CD4-positive, alpha-beta T cell treated with Interleukin-4 for 1 hour (primary cell): ENCODE results near the gene DZANK1.
"Not testable (repeated sequence)": the region's sequence is repeated elsewhere in the genome, so short reads cannot be mapped to it uniquely, and the experiment has no call there.

ENCODE experiments used
- DNase-seq, 2 donors: peaks; one replicate each; pipeline ENCODE4 v3.0.0-alpha.2; 2020 to 2022

DZANK1 gene

GRCh38 chr20:18375551-18375950 is 91.3 kb downstream of the DZANK1 start:
- DNase-seq: not testable (repeated sequence)

GRCh38 chr20:18372296-18372695 is 94.5 kb downstream of the DZANK1 start:
- no peak for DNase-seq

DNA sequence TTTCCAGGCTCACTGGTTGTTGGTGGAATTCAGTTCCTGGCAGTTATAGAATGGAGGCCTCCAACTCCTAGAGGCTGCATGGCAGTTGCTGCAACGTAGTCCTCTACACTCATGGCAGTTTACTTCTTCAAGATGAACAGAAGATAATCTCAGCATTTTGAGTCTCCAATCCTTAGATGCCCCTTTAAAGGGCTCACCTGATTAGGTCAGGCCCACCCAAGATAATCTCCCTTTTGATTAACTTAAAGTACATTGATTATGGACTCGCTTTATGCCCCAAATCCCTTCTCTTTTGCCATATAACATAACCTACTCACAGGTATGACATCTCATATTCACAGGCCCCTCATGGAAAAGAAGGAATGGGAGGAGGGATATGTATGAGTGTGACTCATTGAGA is 102.1 kb downstream of the DZANK1 start:
- DNase-seq: no peak

DNA sequence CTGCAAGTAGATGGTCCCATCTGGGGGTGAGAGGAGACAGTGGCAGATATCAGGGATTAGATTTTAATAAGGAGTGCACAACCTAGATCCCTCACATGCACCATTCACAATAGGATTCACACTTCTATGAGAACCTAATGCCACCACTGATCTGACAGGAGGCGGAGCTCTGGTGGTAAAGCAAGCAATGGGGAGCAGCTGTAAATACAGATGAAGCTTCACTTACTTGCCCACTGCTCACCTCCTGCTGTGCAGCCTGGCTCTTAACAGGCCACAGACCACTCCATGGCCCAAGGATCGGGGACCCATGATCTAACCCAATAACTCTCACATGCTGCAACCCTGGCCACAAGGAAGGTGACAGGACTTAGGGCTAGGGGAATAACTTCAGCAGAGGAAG is 103.1 kb downstream of the DZANK1 start:
- no peak for DNase-seq

GRCh38 chr20:18362916-18363315 is 103.9 kb downstream of the DZANK1 start:
- no peak for DNase-seq

DNA sequence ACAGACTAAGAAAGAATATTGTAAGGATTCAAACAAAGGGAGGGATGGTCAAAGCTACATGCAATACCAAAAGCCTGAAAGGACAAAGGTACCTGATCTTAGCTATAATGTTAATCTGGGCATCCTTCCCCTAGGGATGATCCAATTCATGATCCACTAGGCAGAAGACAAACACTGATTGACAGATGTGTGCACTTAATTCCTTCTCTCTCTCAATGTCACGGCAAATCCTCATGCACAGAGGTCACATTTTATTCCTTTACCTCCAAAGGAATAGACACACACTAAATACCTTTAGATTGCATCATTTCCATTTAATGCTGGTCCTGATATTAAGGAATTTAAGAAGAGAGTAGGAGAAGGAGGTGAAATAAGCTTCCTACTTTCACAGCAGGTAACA is 105.2 kb downstream of the DZANK1 start:
- DNase-seq: no peak

GRCh38 chr20:18360635-18361034 is 106.2 kb downstream of the DZANK1 start:
- DNase-seq: no peak

GRCh38 chr20:18359854-18360253 is 107.0 kb downstream of the DZANK1 start:
- DNase-seq: no peak

DNA sequence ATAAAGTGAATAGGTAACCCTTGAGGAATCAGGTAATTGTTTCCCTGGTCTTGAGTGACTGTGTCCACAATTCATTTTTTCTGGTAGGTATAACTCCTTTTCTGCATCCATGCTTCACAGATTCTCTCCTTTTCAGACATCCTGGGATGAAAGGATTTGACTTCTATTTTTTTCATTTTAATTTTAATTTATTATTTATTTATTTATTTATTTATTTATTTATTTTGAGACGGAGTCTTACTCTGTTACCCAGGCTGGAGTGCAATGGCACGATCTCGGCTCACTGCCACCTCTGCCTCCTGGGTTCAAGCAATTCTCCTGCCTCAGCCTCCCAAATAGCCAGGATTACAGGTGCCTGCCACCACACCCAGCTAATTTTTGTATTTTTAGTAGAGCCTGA is 117.1 kb downstream of the DZANK1 start:
- not testable (repeated sequence) for DNase-seq
